Measurements from ENCODE around the gene SNAI1.

Gene SNAI1

DNA sequence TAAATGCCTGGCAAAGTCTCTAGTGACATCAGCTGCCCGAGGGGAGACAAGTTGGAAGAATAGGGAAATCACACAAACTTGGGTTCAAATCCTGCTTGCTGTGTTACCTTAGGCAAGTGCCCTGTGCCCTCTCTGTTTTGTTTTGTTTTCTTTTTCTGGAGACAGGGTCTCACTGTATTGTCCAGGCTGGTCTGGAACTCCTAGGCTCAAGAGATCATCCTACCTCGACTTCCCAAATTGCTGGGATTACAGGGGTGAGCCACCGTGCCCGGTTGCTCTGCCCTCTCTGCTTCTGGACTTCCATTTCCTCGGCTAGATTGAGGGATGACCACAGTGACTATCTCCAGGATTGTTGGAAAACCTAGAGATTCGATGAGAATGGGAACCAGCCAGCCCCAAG, 55.4 kb downstream of the SNAI1 start:
- no peak for DNase-seq

All from activated CD4-positive, CD25-positive, alpha-beta regulatory T cell treated with anti-CD3 and anti-CD28 coated beads, Interleukin-2, amount 50 U/mL, for 72 hours (primary cell).